HCEC 1CT (cell line): Measurements from ENCODE around the gene CPT1B.
"Not testable (repeated sequence)": the region's sequence is repeated elsewhere in the genome, so short reads cannot be mapped to it uniquely, and the experiment has no call there.

Experiments used
- DNase-seq: peaks from one replicate; pipeline ENCODE4 v3.0.0-alpha.2; 2017

The CPT1B gene

GRCh38 chr22:50526108-50526833, 52.0 kb downstream of the CPT1B start:
- DNase-seq: peak; percentile 58

GRCh38 chr22:50525858-50526107, 52.4 kb downstream of the CPT1B start:
- DNase-seq: no peak

DNA sequence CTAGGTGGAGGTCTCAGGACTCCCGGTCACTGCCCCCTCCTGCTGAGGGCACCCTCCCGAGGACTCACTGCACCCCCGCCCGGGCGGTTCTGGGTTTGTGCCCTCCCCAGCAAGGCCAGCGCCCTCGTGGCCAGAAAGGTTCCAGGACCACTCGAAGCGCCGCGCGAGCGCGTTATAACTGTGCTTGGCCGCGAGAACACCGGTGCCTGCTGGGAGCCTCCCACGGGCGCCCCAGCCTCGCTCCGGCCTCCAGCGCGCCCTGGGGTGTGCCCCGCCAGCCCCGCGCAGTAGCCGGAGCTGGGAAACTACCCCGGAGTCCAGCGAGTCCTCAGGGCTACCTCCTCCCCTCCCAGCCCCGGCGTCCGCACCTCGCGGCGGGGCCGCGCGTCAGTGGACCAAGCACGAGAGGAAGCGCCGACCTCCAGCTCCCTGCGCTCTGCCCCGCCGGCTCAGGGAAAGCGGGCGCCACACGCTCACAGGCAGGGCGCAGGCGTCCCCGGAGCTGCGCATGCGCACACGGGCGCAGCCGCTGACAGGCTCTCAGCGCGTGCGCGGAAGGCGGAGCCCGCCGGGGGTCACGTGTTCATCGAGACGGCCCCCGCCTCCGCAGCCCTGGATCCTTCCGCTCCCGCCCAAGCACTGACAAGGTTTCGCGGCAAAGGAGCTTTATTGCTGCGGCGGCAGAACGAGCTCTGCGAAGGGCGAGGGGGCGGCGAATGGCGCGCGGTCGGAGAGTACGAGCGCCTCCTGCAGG, 52.9 kb downstream of the CPT1B start, which contains the start of gene SCO2:
SCO2 (minus strand) TSS at position 495 of the 754 bp plus-strand sequence. CDS start 1,187 bp downstream, outside the sequence.
- peak; percentile 95 for DNase-seq

DNA sequence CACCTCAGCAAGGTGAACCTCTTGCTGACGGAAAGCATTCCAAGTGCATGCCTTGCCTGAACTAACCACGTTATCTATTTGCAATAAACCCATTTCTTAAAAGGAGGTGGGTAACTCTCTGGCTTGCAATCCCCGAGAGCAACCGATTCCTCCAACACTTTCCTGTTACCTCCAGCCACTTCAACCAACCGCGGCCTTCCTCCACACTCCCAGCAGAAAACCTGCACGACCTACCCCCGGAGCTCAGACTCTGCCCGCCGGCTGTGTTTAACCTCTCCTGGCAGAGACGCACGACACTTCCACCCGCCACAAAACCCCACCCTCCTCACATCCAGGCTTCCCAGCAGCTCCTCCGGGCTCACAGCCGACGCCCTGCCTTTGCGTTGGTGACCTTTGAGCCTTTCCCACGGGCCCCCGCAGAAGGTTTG, 53.5 kb downstream of the CPT1B start:
- no peak for DNase-seq

DNA sequence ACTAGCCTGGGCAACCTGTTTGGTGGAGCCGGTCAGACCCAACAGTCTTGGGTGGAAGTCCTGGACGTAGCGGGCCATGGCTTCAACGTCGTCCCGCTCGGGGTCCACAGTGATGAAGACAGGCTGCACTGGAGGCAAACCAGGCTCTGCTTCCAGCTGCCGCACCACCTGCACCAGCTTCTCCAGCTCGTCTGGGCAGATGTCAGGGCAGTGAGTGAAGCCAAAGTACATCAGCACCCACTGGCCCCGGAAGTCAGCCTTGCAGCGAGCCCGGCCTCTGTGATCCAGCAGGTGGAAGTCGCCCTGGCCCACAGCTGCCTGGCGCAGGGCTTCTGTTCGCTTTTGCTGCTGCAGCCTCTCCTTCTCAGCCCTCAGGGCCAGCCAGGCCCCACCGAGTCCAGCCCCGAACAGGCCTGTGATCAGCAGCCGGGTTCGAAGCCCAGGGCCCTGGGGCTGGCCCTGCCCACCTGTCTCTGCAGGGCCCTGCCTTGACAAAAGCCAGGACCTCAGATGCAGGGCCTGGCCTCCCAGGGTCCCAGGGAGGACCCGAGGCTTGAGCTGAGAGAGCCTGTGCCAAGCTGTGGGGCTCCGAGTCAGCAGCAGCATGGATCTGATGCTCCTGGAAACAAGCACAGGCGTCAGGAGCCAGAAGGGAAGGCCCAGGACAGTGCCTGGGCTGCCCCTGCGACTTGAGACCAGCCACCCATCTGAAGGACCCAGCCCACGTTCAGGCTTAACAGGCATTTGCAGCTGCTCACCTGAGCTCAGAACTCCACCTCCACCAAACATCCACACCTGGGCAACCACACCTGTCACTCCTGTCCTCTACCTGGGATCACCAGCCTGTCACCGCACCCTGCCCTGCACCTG, 54.2 kb downstream of the CPT1B start:
- DNase-seq: no peak

DNA sequence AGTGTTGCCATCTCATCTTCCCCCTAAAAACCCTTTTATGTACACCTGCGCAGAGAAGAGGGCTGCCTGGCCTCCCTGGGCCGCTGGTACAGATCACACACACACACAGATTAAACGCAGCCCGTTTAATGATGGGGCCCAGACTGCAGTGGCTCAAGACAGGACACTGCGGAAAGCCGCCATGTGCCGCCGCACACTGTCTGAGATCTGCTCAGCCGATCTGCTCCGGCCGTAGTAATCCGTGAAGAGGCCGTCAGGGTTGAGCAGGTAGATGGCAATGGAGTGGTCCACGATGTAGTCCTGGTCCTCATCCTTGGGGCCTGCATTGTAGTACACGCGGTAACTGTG, 54.8 kb downstream of the CPT1B start:
- no peak for DNase-seq

GRCh38 chr22:50522806-50523438, 55.3 kb downstream of the CPT1B start:
- no peak for DNase-seq

GRCh38 chr22:50522208-50522805, 55.9 kb downstream of the CPT1B start:
- DNase-seq: no peak

DNA sequence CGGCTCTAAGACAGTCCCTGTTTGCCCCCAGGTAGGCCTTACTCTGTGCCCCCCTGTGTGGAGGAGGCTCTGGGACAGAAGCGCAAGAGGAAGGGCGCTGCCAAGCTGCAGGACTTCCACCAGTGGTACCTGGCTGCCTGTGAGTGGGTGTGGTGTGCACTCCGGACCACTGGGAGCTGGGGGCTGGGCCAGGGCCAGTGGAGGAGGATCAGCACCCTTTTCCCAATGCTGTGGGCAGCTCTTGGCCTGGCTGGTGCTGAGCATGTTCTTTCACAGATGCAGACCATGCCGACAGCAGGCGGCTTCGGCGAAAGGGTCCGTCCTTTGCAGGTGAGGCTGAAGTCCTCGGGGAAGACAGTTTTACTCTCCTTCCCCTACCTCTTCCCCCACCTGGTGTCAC, 56.5 kb downstream of the CPT1B start:
- DNase-seq: no peak

DNA sequence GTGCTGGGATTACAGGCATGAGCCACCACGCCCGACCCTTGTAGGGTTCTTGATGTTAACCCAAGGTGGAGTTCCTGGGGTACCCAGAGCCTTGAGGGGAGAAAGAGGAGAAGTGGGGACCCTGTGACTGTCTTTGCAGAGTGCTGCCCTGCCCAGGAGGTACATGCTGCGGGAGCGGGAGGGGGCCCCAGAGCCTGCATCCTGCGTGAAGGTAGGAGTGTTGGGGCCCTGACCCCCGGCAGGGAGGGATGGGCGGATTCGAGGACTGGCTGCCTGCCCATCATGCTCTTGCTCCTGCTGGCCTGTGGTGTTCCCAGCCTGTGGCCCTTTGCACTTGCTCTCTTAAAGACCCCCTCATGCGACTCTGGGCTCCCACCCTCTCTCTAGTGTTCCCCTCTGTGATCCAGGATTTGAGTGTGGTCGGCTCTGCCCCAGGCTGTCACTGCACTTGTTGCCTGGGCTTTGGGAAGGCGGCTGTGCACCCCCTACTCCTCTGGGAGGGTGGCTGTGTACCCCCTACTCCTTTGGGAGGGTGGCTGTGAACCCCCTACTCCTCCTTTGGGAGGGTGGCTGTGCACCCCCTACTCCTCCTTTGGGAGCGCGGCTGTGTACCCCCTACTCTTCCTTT, 57.3 kb downstream of the CPT1B start:
- no peak for DNase-seq

- not testable (repeated sequence) for DNase-seq
Measured at GRCh38 chr22:50520184-50520583, 58.0 kb downstream of the CPT1B start.

DNA sequence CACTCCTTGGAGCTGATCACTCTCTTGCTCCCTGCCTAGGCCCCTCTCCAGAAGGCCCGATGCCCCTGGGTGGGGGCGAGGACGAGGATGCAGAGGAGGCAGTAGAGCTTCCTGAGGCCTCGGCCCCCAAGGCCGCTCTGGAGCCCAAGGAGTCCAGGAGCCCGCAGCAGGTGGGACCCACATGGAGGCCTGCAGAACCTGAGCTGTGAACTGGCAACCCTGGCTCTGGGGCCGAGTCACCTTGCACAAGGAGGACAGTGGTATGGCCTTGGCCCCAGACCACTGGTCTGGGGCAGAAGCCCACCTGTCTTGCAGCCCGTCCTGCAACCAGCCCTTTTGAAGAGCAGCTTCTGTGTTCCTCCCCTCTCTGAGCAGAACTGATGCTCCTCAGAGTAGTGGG, 59.1 kb downstream of the CPT1B start:
- no peak for DNase-seq
